Activated naive CD8-positive, alpha-beta T cell treated with anti-CD3 and anti-CD28 coated beads for 36 hours (primary cell): ENCODE measurements around the gene CD36. TPM values are rescaled to one million over a fixed set of nuclear protein-coding genes. Genes with fewer than 3 reads are reported as not detected.

Experiments
- DNase-seq: peaks from one replicate; pipeline ENCODE4 v3.0.0; 2021
- H3K27ac Mint-ChIP-seq: one replicate; pipeline ENCODE4 v1.8.0; 2022; ENCODE audit warnings: mild to moderate bottlenecking, moderate library complexity, mixed read lengths
- H3K27me3 Mint-ChIP-seq: one replicate; pipeline ENCODE4 v1.8.0; 2022; ENCODE audit warnings: mild to moderate bottlenecking, mixed read lengths
- H3K36me3 Mint-ChIP-seq: one replicate; pipeline ENCODE4 v1.8.0; 2021; ENCODE audit warnings: mild to moderate bottlenecking, mixed read lengths
- H3K4me1 Mint-ChIP-seq: one replicate; pipeline ENCODE4 v1.8.0; 2021; ENCODE audit warnings: mixed read lengths
- H3K4me3 Mint-ChIP-seq: one replicate; pipeline ENCODE4 v1.8.0; 2022; ENCODE audit warnings: mild to moderate bottlenecking, moderate library complexity, mixed read lengths
- H3K9me3 Mint-ChIP-seq: one replicate; pipeline ENCODE4 v1.8.0; 2022; ENCODE audit warnings: mixed read lengths
- total RNA-seq, 2 experiments: library from RNA; stranded (reverse); gene quantifications; one replicate each; pipeline ENCODE4 v1.2.3, GENCODE V29; 2021

Gene CD36
- total RNA-seq, 2 experiments from 2014 or later = not detected

- Mint-ChIP-seq H3K27me3 (no peaks in the 10 kb centered on the region), H3K4me1 (no peaks in the 10 kb centered on the region), H3K9me3 (no peaks in the 10 kb centered on the region), H3K36me3 (no peaks in the 10 kb centered on the region), H3K27ac (no peak overlapping the region), H3K4me3 (no peak overlapping the region)
- DNase-seq = no peak
Measured at GRCh38 chr7:80636709-80637108, 1.7 kb upstream of the CD36 start.

- H3K4me1 Mint-ChIP-seq = no peaks in the 10 kb centered on the region
- no peak for DNase-seq
- H3K4me3 Mint-ChIP-seq = no peak overlapping the region
- no peak overlapping the region for H3K27ac Mint-ChIP-seq
- no peaks in the 10 kb centered on the region for H3K9me3 Mint-ChIP-seq
- no peaks in the 10 kb centered on the region for H3K27me3 Mint-ChIP-seq
- H3K36me3 Mint-ChIP-seq = no peaks in the 10 kb centered on the region
Measured at GRCh38 chr7:80637454-80637853, 988 bp upstream of the CD36 start.

GRCh38 chr7:80639011-80639410, 569 bp downstream of the CD36 start:
- H3K4me3 Mint-ChIP-seq = no peak overlapping the region
- H3K27ac Mint-ChIP-seq = no peak overlapping the region
- no peak for DNase-seq
- H3K4me1 Mint-ChIP-seq = no peaks in the 10 kb centered on the region
- H3K27me3 Mint-ChIP-seq = no peaks in the 10 kb centered on the region
- no peaks in the 10 kb centered on the region for H3K36me3 Mint-ChIP-seq
- no peaks in the 10 kb centered on the region for H3K9me3 Mint-ChIP-seq

GRCh38 chr7:80640846-80641245, 2.4 kb downstream of the CD36 start:
- no peaks in the 10 kb centered on the region for H3K36me3 Mint-ChIP-seq
- DNase-seq = no peak
- H3K4me3 Mint-ChIP-seq = no peak overlapping the region
- H3K27me3 Mint-ChIP-seq = no peaks in the 10 kb centered on the region
- no peaks in the 10 kb centered on the region for H3K4me1 Mint-ChIP-seq
- no peak overlapping the region for H3K27ac Mint-ChIP-seq
- no peaks in the 10 kb centered on the region for H3K9me3 Mint-ChIP-seq

GRCh38 chr7:80641548-80641947, 3.1 kb downstream of the CD36 start:
- Mint-ChIP-seq H3K9me3 (no peaks in the 10 kb centered on the region), H3K4me1 (no peaks in the 10 kb centered on the region), H3K27ac (no peak overlapping the region), H3K4me3 (no peak overlapping the region), H3K27me3 (no peaks in the 10 kb centered on the region), H3K36me3 (no peaks in the 10 kb centered on the region)
- DNase-seq = no peak

- no peak overlapping the region for H3K27ac Mint-ChIP-seq
- no peaks in the 10 kb centered on the region for H3K4me1 Mint-ChIP-seq
- no peak for DNase-seq
- H3K9me3 Mint-ChIP-seq = no peaks in the 10 kb centered on the region
- no peaks in the 10 kb centered on the region for H3K36me3 Mint-ChIP-seq
- no peaks in the 10 kb centered on the region for H3K27me3 Mint-ChIP-seq
- H3K4me3 Mint-ChIP-seq = no peak overlapping the region
Measured at GRCh38 chr7:80642871-80643270, 4.4 kb downstream of the CD36 start.

- Mint-ChIP-seq H3K4me1 (no peaks in the 10 kb centered on the region), H3K36me3 (no peaks in the 10 kb centered on the region), H3K9me3 (no peaks in the 10 kb centered on the region)
Measured at GRCh38 chr7:80643336-80643915, 5.0 kb downstream of the CD36 start.

GRCh38 chr7:80644054-80644453, 5.6 kb downstream of the CD36 start:
- no peak for DNase-seq
- Mint-ChIP-seq H3K4me3 (no peak overlapping the region), H3K27ac (no peak overlapping the region), H3K36me3 (no peaks in the 10 kb centered on the region), H3K9me3 (no peaks in the 10 kb centered on the region), H3K27me3 (no peaks in the 10 kb centered on the region), H3K4me1 (no peaks in the 10 kb centered on the region)

More at GRCh38 chr7:80643336-80643915, 5.0 kb downstream of the CD36 start:
- no peaks in the 10 kb centered on the region for H3K27me3 Mint-ChIP-seq
- H3K27ac Mint-ChIP-seq = no peak overlapping the region
- DNase-seq = no peak
- no peak overlapping the region for H3K4me3 Mint-ChIP-seq

GRCh38 chr7:80646083-80646865, 7.8 kb downstream of the CD36 start:
- no peak overlapping the region for H3K27ac Mint-ChIP-seq
- no peak overlapping the region for H3K4me3 Mint-ChIP-seq
- no peaks in the 10 kb centered on the region for H3K4me1 Mint-ChIP-seq
- H3K27me3 Mint-ChIP-seq = no peaks in the 10 kb centered on the region
- no peaks in the 10 kb centered on the region for H3K9me3 Mint-ChIP-seq
- H3K36me3 Mint-ChIP-seq = no peaks in the 10 kb centered on the region
- no peak for DNase-seq

- H3K27ac Mint-ChIP-seq = no peak overlapping the region
- no peaks in the 10 kb centered on the region for H3K27me3 Mint-ChIP-seq
- H3K4me3 Mint-ChIP-seq = no peak overlapping the region
- H3K4me1 Mint-ChIP-seq = no peaks in the 10 kb centered on the region
- no peak for DNase-seq
- no peaks in the 10 kb centered on the region for H3K9me3 Mint-ChIP-seq
- H3K36me3 Mint-ChIP-seq = no peaks in the 10 kb centered on the region
Measured at GRCh38 chr7:80647436-80647835, 9.0 kb downstream of the CD36 start.

- no peak for DNase-seq
- H3K27ac Mint-ChIP-seq = no peak overlapping the region
- H3K4me1 Mint-ChIP-seq = no peaks in the 10 kb centered on the region
- H3K4me3 Mint-ChIP-seq = no peak overlapping the region
- no peaks in the 10 kb centered on the region for H3K36me3 Mint-ChIP-seq
- no peaks in the 10 kb centered on the region for H3K27me3 Mint-ChIP-seq
- H3K9me3 Mint-ChIP-seq = no peaks in the 10 kb centered on the region
Measured at GRCh38 chr7:80648031-80648600, 9.7 kb downstream of the CD36 start.

GRCh38 chr7:80649011-80649410, 10.6 kb downstream of the CD36 start:
- H3K27ac Mint-ChIP-seq = no peak overlapping the region

GRCh38 chr7:80650030-80650429, 11.6 kb downstream of the CD36 start:
- no peak overlapping the region for H3K4me3 Mint-ChIP-seq
- H3K9me3 Mint-ChIP-seq = no peaks in the 10 kb centered on the region
- no peaks in the 10 kb centered on the region for H3K4me1 Mint-ChIP-seq
- no peak overlapping the region for H3K27ac Mint-ChIP-seq
- H3K36me3 Mint-ChIP-seq = no peaks in the 10 kb centered on the region
- DNase-seq = no peak
- H3K27me3 Mint-ChIP-seq = no peaks in the 10 kb centered on the region

More at GRCh38 chr7:80649011-80649410, 10.6 kb downstream of the CD36 start:
- Mint-ChIP-seq H3K27me3 (no peaks in the 10 kb centered on the region), H3K9me3 (no peaks in the 10 kb centered on the region), H3K4me1 (no peaks in the 10 kb centered on the region), H3K4me3 (no peak overlapping the region), H3K36me3 (no peaks in the 10 kb centered on the region)
- no peak for DNase-seq

GRCh38 chr7:80651471-80651870, 13.0 kb downstream of the CD36 start:
- Mint-ChIP-seq H3K27ac (no peak overlapping the region), H3K4me1 (no peaks in the 10 kb centered on the region), H3K36me3 (no peaks in the 10 kb centered on the region), H3K9me3 (no peaks in the 10 kb centered on the region), H3K27me3 (no peaks in the 10 kb centered on the region), H3K4me3 (no peak overlapping the region)
- DNase-seq = no peak

- no peak for DNase-seq
- Mint-ChIP-seq H3K27ac (no peak overlapping the region), H3K36me3 (no peaks in the 10 kb centered on the region), H3K9me3 (no peaks in the 10 kb centered on the region), H3K4me3 (no peak overlapping the region), H3K27me3 (no peaks in the 10 kb centered on the region), H3K4me1 (no peaks in the 10 kb centered on the region)
Measured at GRCh38 chr7:80653244-80653643, 14.8 kb downstream of the CD36 start.

- Mint-ChIP-seq H3K4me3 (no peak overlapping the region), H3K27me3 (no peaks in the 10 kb centered on the region), H3K27ac (no peak overlapping the region), H3K36me3 (no peaks in the 10 kb centered on the region), H3K9me3 (no peaks in the 10 kb centered on the region), H3K4me1 (no peaks in the 10 kb centered on the region)
- no peak for DNase-seq
Measured at GRCh38 chr7:80654887-80655340, 16.5 kb downstream of the CD36 start.
